Right hindlimb (tissue), 1 donor: ENCODE data around the gene CIBAR2.
A peak's percentile ranks its signal among the peaks of the same experiment; 100 is the strongest.
"Not testable (repeated sequence)": the region's sequence is repeated elsewhere in the genome, so short reads cannot be mapped to it uniquely, and the experiment has no call there.

ENCODE experiments used
- DNase-seq: peaks from one replicate; pipeline ENCODE4 v3.0.0-alpha.2; 2018

CIBAR2 gene

GRCh38 chr16:85127379-85127723 is 15.1 kb upstream of the CIBAR2 start:
- DNase-seq = no peak

GRCh38 chr16:85126705-85127378 is 14.6 kb upstream of the CIBAR2 start:
- peak; percentile 92 for DNase-seq

GRCh38 chr16:85126394-85126704 is 14.1 kb upstream of the CIBAR2 start:
- DNase-seq = no peak

- DNase-seq = peak; percentile 52
Observed at GRCh38 chr16:85125570-85126393, 13.5 kb upstream of the CIBAR2 start.

- peak; percentile 75 for DNase-seq
Observed at GRCh38 chr16:85124636-85125346, 12.5 kb upstream of the CIBAR2 start.

GRCh38 chr16:85123891-85124635 is 11.8 kb upstream of the CIBAR2 start:
- DNase-seq = peak; percentile 73

- not testable (repeated sequence) for DNase-seq
Observed at GRCh38 chr16:85123441-85123840, 11.2 kb upstream of the CIBAR2 start.

- no peak for DNase-seq
Observed at GRCh38 chr16:85120006-85120340, 7.7 kb upstream of the CIBAR2 start.

- DNase-seq = no peak
Observed at GRCh38 chr16:85117418-85117817, 5.1 kb upstream of the CIBAR2 start.

GRCh38 chr16:85114909-85115567 is 2.8 kb upstream of the CIBAR2 start:
- DNase-seq = peak; percentile 91

GRCh38 chr16:85113913-85114312 is 1.6 kb upstream of the CIBAR2 start:
- no peak for DNase-seq

GRCh38 chr16:85113168-85113733 is 979 bp upstream of the CIBAR2 start:
- DNase-seq = no peak

GRCh38 chr16:85111184-85111583 is 1.1 kb downstream of the CIBAR2 start:
- DNase-seq = no peak

GRCh38 chr16:85110105-85110504 is 2.2 kb downstream of the CIBAR2 start:
- DNase-seq = no peak

GRCh38 chr16:85107532-85107931 is 4.7 kb downstream of the CIBAR2 start:
- DNase-seq = no peak

GRCh38 chr16:85107083-85107482 is 5.2 kb downstream of the CIBAR2 start:
- DNase-seq = no peak

GRCh38 chr16:85105475-85105874 is 6.8 kb downstream of the CIBAR2 start:
- no peak for DNase-seq

- no peak for DNase-seq
Observed at GRCh38 chr16:85104821-85105391, 7.4 kb downstream of the CIBAR2 start.

- DNase-seq = no peak
Observed at GRCh38 chr16:85104147-85104546, 8.1 kb downstream of the CIBAR2 start.

GRCh38 chr16:85103114-85104079 is 8.9 kb downstream of the CIBAR2 start:
- DNase-seq = no peak
